Colonic mucosa (tissue), 4 donors: ENCODE data around the gene USP37. TPM values are rescaled to one million over a fixed set of nuclear protein-coding genes. Genes with fewer than 3 reads are reported as not detected.
"Not testable (repeated sequence)": the region's sequence is repeated elsewhere in the genome, so short reads cannot be mapped to it uniquely, and the experiment has no call there.

Source experiments
- DNase-seq: peaks from one replicate; pipeline ENCODE4 v3.0.0-alpha.2; 2020
- H3K27ac ChIP-seq: fragments of 200-600 bp; one replicate; pipeline ENCODE4 v1.8.0; 2021
- H3K27me3 ChIP-seq: fragments of 200-600 bp; one replicate; pipeline ENCODE4 v1.8.0; 2021
- H3K36me3 ChIP-seq: fragments of 200-600 bp; one replicate; pipeline ENCODE4 v1.8.0; 2021
- H3K4me1 ChIP-seq: fragments of 200-600 bp; one replicate; pipeline ENCODE4 v1.8.0; 2021; ENCODE audit warnings: mild to moderate bottlenecking
- H3K4me3 ChIP-seq: fragments of 200-600 bp; one replicate; pipeline ENCODE4 v1.8.0; 2021
- H3K9ac ChIP-seq, 2 donors: one replicate each; pipeline ENCODE4 v1.7.0; 2013; ENCODE audit warnings: control low read depth in 2 of 2, low read depth in 2 of 2, low read length in 2 of 2
- H3K9me3 ChIP-seq: fragments of 200-600 bp; one replicate; pipeline ENCODE4 v1.8.0; 2021
- intact Hi-C: fragments of 100-400 bp; cut with DNase I; formaldehyde crosslinking; loops from one replicate; pipeline ENCODE4 v1.14.1; 2022
- total RNA-seq, 2 donors: library from RNA; stranded (reverse); fragmentation: NEBNext Ultra II Directional in 1 of 2; extraction: Animal tissue kit (Norgen Biotek cat#: 25700) in 1 of 2; gene quantifications; one replicate each; pipeline ENCODE4 v1.2.1, GENCODE V29; 2021
- TF ChIP-seq, protein P1 (sequence below): fragments of 200-600 bp; IDR thresholded peaks from one replicate; pipeline ENCODE4 v1.8.0; 2022; ENCODE audit warnings: antibody characterized with exemption, mild to moderate bottlenecking
- donor health status: healthy.
- donor health status: DM: no; HTN: no; CAD: no.
- donor health status: DM: no; HTN: no; CAD: no.

USP37 gene
- total RNA-seq, 2 donors from 2014 or later = 13.1 to 13.4 TPM

DNA sequence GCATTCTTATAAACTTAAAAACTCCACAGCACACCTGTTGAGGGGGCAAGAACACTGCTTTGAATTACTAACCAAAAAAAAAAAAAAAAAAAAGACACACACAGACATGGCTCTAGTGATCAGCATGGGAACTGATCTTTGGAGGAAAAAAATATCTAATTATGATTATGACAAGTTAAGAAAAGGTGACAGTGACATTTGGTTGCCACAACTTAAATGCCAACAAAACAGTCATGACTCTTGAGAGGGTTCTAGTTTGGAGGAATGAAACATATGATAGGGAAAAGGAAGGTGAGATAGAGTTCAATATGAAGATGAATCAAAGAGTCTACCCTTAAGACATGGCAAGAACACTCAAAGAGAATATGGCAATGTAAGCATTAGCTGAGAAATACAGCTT is 20.6 kb downstream of the USP37 start:
- Histone ChIP-seq H3K9me3 (no peaks in the 10 kb centered on the region), H3K36me3 (peaks cover 8% of the 10 kb centered on the region), H3K27me3 (no peaks in the 10 kb centered on the region), H3K4me1 (no peaks in the 10 kb centered on the region), H3K9ac (no peak overlapping the region), H3K4me3 (no peak overlapping the region), H3K27ac (no peak overlapping the region)
- DNase-seq = no peak
- TF ChIP-seq, protein P1, sequence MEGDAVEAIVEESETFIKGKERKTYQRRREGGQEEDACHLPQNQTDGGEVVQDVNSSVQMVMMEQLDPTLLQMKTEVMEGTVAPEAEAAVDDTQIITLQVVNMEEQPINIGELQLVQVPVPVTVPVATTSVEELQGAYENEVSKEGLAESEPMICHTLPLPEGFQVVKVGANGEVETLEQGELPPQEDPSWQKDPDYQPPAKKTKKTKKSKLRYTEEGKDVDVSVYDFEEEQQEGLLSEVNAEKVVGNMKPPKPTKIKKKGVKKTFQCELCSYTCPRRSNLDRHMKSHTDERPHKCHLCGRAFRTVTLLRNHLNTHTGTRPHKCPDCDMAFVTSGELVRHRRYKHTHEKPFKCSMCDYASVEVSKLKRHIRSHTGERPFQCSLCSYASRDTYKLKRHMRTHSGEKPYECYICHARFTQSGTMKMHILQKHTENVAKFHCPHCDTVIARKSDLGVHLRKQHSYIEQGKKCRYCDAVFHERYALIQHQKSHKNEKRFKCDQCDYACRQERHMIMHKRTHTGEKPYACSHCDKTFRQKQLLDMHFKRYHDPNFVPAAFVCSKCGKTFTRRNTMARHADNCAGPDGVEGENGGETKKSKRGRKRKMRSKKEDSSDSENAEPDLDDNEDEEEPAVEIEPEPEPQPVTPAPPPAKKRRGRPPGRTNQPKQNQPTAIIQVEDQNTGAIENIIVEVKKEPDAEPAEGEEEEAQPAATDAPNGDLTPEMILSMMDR = no peak
- intact Hi-C loops = no loop called here

DNA sequence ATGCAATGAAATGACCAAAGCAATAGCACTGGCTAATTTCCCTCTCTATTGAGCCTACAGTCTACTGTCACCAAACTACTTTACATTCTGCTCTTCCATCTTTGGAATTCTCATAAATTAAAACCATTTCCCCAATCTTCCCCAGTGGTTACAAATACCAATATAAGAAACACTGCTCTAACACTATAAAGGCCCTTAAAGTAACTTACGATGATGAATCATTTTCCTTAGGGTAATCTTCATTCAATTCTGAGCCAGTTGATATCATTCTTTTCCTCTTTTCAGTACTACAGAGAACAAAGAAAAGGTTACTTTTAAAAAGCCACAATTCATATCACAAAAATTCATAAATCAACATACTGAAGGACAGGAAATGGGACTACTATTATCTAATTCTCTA is 22.1 kb downstream of the USP37 start:
- TF ChIP-seq, protein P1 = no peak
- Histone ChIP-seq H3K9me3 (no peaks in the 10 kb centered on the region), H3K36me3 (peaks cover 11% of the 10 kb centered on the region), H3K4me3 (no peak overlapping the region), H3K27me3 (no peaks in the 10 kb centered on the region), H3K4me1 (no peaks in the 10 kb centered on the region), H3K9ac (no peak overlapping the region), H3K27ac (no peak overlapping the region)
- intact Hi-C loops = no loop called here
- no peak for DNase-seq

DNA sequence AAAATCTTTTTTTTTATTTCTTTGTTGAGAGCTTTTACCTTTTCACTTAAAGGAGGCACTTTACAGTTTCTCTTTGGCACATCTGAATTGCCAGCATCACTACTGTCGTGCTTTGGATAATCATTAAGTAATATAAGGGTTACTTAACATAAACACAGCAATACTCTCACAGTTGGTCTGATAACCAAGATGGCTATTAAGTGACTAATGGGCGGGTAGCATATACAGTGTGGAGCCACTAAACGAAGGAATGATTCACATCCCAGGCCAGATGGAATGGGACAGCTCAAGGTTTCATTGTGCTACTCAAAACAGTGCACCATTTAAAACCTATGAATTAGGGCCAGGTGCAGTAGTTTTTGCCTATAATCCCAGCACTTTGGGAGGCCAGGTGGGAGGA is 28.1 kb downstream of the USP37 start:
- Histone ChIP-seq H3K4me1 (no peaks in the 10 kb centered on the region), H3K27ac (no peak overlapping the region), H3K9me3 (no peaks in the 10 kb centered on the region), H3K27me3 (no peaks in the 10 kb centered on the region), H3K9ac (no peak overlapping the region), H3K36me3 (peaks cover 11% of the 10 kb centered on the region), H3K4me3 (no peak overlapping the region)
- TF ChIP-seq, protein P1 = no peak
- DNase-seq = no peak
- intact Hi-C loops = no loop called here

DNA sequence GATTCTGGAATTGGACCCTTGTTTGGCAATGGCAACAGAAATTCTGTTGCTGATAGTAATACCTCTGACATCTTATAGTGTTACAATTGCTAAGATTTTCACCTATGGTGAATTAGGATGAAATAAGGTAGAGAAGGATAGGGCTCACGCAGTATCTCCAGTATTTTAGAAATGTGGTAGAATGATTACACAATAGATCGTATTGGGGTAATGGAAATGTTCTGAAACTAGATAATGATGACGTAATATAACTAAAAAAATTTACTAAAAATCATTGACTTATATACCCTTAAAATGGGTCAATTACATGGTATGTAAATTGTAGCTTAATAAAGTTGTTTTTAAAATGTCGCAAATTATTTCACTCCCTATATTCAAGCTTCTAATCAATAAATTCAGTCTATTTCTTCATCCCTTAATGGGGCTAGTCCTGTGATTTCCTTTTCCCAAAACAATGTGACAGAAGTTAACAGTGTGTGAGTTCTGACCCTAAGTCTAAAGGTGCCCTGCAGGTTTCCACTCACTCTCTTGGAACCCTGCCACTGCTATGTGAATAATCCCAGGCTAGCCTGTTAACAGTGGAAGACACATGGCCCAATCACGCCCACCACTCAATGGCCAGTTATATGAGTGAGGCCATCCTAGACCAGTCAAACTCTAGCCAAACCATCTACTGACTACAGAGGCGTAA is 31.2 kb downstream of the USP37 start:
- Histone ChIP-seq H3K27me3 (no peaks in the 10 kb centered on the region), H3K9me3 (no peaks in the 10 kb centered on the region), H3K4me1 (no peaks in the 10 kb centered on the region), H3K27ac (no peak overlapping the region), H3K4me3 (no peak overlapping the region), H3K9ac (no peak overlapping the region), H3K36me3 (peaks cover 8% of the 10 kb centered on the region)
- no peak for DNase-seq
- TF ChIP-seq, protein P1 = no peak
- intact Hi-C loops = no loop called here

DNA sequence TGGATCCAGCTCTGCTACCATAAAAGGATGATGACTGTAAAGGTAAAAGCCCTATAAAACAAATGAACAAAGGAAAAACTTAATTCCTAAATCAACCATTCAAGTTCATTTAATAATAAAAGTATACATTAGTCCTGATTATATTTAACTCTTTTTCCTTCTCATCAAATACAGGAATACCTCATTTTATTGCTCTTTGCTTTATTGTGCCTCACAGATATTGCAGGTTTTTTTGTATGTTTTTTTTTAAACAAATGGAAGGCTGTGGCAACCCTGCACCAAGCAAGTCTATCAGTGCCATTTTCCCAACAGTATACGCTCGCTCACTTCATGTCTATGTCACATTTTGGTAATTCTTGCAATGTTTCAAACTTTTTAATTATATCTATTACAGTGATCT is 38.2 kb downstream of the USP37 start:
- no peak for DNase-seq
- no peaks in the 10 kb centered on the region for H3K27me3 ChIP-seq
- intact Hi-C loops = no loop called here
- peaks cover 5% of the 10 kb centered on the region for H3K36me3 ChIP-seq
- H3K27ac ChIP-seq = no peak overlapping the region
- H3K9ac ChIP-seq = no peak overlapping the region
- TF ChIP-seq, protein P1 = no peak
- no peak overlapping the region for H3K4me3 ChIP-seq
- H3K9me3 ChIP-seq = no peaks in the 10 kb centered on the region
- no peaks in the 10 kb centered on the region for H3K4me1 ChIP-seq

DNA sequence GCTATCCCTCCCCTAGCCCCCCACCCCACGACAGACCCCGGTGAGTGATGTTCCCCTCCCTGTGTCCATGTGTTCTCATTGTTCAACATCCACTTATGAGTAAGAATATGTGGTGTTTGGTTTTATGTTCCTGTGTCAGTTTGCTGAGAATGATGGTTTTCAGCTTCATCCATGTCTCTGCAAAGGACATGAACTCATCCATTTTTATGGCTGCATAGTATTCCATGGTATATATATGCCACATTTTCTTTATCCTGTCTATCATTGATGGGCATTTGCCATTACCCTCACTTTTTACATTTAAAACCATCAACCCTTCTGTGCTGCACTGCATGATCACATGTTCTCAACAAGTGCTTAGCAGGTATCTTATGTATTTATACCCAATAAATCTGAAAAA is 39.7 kb downstream of the USP37 start:
- not testable (repeated sequence) for DNase-seq, H3K36me3 ChIP-seq

More for the DNA sequence above, 39.7 kb downstream of the USP37 start:
- H3K9ac ChIP-seq, intact Hi-C loops, H3K4me1 ChIP-seq, H3K9me3 ChIP-seq, H3K4me3 ChIP-seq, H3K27me3 ChIP-seq, H3K27ac ChIP-seq: not testable (repeated sequence)
